ENCODE measurements around the gene CEP295NL.
"Not testable (repeated sequence)": the region's sequence is repeated elsewhere in the genome, so short reads cannot be mapped to it uniquely, and the experiment has no call there.

GRCh38 chr17:78945455-78945854, 42.5 kb upstream of the CEP295NL start:
- TF ChIP-seq ZC3H11A (IDR thresholded peaks at IDR 0.05); CTCF (IDR thresholded peaks at IDR 0.05); NPAS2 (CRISPR knock-in tag; IDR thresholded peaks at IDR 0.05; ENCODE audit: borderline replicate concordance); TP53 (CRISPR knock-in tag; IDR thresholded peaks at IDR 0.05); RAD21 (conservative IDR thresholded peaks at IDR 0.05 in 1 of 2, IDR thresholded peaks at IDR 0.05 in 1 of 2); HDAC2 (IDR thresholded peaks at IDR 0.05); BHLHE40 (IDR thresholded peaks at IDR 0.05; ENCODE audit: low read depth, low read length); CHD2 (IDR thresholded peaks at IDR 0.05; ENCODE audit: low read length, partially characterized antibody); POLR2A (IDR thresholded peaks at IDR 0.05; ENCODE audit: low read length); MAFK (IDR thresholded peaks at IDR 0.05; ENCODE audit: partially characterized antibody): not testable (repeated sequence)

Measured in A549 (cell line).